ENCODE data around the gene GGTLC3.
"Not testable (repeated sequence)": the region's sequence is repeated elsewhere in the genome, so short reads cannot be mapped to it uniquely, and the experiment has no call there.

Gene GGTLC3

DNA sequence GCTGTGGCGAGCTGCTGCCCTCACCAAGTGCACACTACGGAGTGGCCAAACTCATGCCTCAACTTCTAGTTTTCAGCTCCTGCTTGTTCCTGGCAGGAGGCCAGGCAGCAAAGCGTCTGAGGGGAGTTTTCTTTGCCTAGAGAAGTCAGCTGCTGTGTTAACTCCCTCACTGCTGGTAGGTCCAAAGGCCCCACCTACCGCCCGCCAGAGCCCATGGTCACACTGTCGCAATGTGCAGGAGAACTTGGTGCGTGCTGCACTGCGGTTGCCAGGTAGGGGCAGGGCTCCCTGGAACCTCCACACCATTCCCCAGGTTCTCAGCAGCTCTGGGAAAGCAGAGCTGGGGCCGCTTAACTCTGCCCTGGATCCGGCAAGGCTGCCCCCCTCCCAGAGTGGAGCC lies 5.6 kb downstream of the GGTLC3 start:
- DNase-seq: not testable (repeated sequence)

DNA sequence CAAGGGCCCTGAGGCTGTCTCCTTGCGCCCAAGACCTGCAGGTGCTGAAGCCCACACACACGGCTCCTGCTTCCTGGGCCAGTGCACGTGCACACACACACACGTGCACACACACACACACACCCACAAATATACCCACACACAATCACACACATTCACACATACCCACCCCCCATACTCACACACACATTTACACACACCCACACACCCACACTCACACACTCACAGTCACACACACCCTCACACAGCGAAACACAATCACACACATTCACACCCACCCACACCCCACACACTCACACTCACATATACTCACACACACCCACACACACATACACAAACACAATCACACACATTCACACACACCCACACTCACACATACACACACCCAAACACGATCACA lies 6.6 kb downstream of the GGTLC3 start:
- DNase-seq: not testable (repeated sequence)

DNA sequence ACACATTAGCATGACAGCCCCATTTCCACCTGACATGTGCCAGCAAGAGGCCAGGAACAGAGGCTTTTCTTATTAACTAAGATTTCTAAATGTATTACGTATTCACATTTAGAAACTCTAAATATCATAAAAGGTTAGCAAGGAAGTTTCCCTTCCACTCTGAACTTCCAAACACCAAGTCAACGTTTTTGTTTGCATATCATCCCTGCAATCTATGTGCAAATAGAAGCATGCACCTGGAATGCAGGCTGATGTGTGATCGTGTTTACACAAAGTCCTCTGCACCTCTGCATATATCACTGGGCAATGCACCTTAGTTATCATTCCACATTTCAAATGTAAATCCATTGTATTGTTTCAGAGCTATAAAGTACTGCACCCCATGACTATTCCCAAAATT lies 21.7 kb downstream of the GGTLC3 start:
- DNase-seq: not testable (repeated sequence)
